HEK293 (cell line): ENCODE results near the gene LAMTOR4.

Experiments used
- BCL11A ChIP-seq: fragments of 450-650 bp; formaldehyde crosslinking; IDR thresholded peaks from 2 replicates; pipeline ENCODE4 v1.5.1; 2016; ENCODE audit warnings: low read depth, missing biosample characterization, missing genetic modification characterization
- REPIN1 ChIP-seq: fragments of 450-650 bp; formaldehyde crosslinking; IDR thresholded peaks from 2 replicates; pipeline ENCODE4 v1.5.1; 2017; ENCODE audit warnings: missing biosample characterization, missing genetic modification characterization, low read depth
- SETDB1 ChIP-seq: IDR thresholded peaks from one replicate; pipeline ENCODE4 v1.6.1; 2017; ENCODE audit warnings: mild to moderate bottlenecking, low read length, moderate library complexity, mixed read lengths; ENCODE audit not compliant: insufficient read length
- ZBTB7A ChIP-seq: fragments of 450-650 bp; formaldehyde crosslinking; IDR thresholded peaks from 2 replicates; pipeline ENCODE4 v1.5.1; 2016; ENCODE audit warnings: low read depth, missing biosample characterization, missing genetic modification characterization
- ZNF23 ChIP-seq: fragments of 450-650 bp; formaldehyde crosslinking; IDR thresholded peaks from 2 replicates; pipeline ENCODE4 v1.5.1; 2016; ENCODE audit warnings: missing biosample characterization, missing genetic modification characterization, borderline replicate concordance
- ZNF433 ChIP-seq: fragments of 450-650 bp; formaldehyde crosslinking; IDR thresholded peaks from 2 replicates; pipeline ENCODE4 v1.5.1; 2016; ENCODE audit warnings: missing biosample characterization, missing genetic modification characterization, low read depth
- ZNF639 ChIP-seq: fragments of 450-650 bp; formaldehyde crosslinking; IDR thresholded peaks from 2 replicates; pipeline ENCODE4 v1.5.1; 2016; ENCODE audit warnings: missing biosample characterization, missing genetic modification characterization
- ZNF776 ChIP-seq: fragments of 450-650 bp; formaldehyde crosslinking; IDR thresholded peaks from 2 replicates; pipeline ENCODE4 v1.5.0; 2017; ENCODE audit warnings: missing biosample characterization, missing genetic modification characterization, borderline replicate concordance
- TF ChIP-seq, protein P1 (sequence below): fragments of 450-650 bp; formaldehyde crosslinking; IDR thresholded peaks from 2 replicates; pipeline ENCODE4 v1.5.1; 2017; ENCODE audit warnings: missing biosample characterization, missing genetic modification characterization
- TF ChIP-seq, protein P2 (sequence below): fragments of 450-650 bp; formaldehyde crosslinking; IDR thresholded peaks from 2 replicates; pipeline ENCODE4 v1.5.1; 2016; ENCODE audit warnings: missing biosample characterization, missing genetic modification characterization
- TF ChIP-seq, protein P3 (sequence below): fragments of 450-650 bp; formaldehyde crosslinking; IDR thresholded peaks from 2 replicates; pipeline ENCODE4 v1.5.1; 2016; ENCODE audit warnings: missing biosample characterization, missing genetic modification characterization, low read depth

GRCh38 chr7:100185726-100186125 lies 37.0 kb downstream of the LAMTOR4 start:
- no peak for TF ChIP-seq SETDB1
- TF ChIP-seq ZNF23 (tag by site-specific recombination) = no peak
- no peak for TF ChIP-seq ZBTB7A (tag by site-specific recombination)
- no peak for TF ChIP-seq ZNF776 (tag by site-specific recombination)
- TF ChIP-seq BCL11A (tag by site-specific recombination) = no peak
- TF ChIP-seq, protein P1, sequence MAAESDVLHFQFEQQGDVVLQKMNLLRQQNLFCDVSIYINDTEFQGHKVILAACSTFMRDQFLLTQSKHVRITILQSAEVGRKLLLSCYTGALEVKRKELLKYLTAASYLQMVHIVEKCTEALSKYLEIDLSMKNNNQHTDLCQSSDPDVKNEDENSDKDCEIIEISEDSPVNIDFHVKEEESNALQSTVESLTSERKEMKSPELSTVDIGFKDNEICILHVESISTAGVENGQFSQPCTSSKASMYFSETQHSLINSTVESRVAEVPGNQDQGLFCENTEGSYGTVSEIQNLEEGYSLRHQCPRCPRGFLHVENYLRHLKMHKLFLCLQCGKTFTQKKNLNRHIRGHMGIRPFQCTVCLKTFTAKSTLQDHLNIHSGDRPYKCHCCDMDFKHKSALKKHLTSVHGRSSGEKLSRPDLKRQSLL = no peak
- TF ChIP-seq, protein P2, sequence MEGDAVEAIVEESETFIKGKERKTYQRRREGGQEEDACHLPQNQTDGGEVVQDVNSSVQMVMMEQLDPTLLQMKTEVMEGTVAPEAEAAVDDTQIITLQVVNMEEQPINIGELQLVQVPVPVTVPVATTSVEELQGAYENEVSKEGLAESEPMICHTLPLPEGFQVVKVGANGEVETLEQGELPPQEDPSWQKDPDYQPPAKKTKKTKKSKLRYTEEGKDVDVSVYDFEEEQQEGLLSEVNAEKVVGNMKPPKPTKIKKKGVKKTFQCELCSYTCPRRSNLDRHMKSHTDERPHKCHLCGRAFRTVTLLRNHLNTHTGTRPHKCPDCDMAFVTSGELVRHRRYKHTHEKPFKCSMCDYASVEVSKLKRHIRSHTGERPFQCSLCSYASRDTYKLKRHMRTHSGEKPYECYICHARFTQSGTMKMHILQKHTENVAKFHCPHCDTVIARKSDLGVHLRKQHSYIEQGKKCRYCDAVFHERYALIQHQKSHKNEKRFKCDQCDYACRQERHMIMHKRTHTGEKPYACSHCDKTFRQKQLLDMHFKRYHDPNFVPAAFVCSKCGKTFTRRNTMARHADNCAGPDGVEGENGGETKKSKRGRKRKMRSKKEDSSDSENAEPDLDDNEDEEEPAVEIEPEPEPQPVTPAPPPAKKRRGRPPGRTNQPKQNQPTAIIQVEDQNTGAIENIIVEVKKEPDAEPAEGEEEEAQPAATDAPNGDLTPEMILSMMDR = no peak
- no peak for TF ChIP-seq REPIN1 (tag by site-specific recombination)
- TF ChIP-seq, protein P3, sequence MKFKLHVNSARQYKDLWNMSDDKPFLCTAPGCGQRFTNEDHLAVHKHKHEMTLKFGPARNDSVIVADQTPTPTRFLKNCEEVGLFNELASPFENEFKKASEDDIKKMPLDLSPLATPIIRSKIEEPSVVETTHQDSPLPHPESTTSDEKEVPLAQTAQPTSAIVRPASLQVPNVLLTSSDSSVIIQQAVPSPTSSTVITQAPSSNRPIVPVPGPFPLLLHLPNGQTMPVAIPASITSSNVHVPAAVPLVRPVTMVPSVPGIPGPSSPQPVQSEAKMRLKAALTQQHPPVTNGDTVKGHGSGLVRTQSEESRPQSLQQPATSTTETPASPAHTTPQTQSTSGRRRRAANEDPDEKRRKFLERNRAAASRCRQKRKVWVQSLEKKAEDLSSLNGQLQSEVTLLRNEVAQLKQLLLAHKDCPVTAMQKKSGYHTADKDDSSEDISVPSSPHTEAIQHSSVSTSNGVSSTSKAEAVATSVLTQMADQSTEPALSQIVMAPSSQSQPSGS (tag by site-specific recombination) = no peak
- TF ChIP-seq ZNF639 (tag by site-specific recombination) = no peak
- TF ChIP-seq ZNF433 = no peak
